ENCODE measurements around the gene KLRC3. TPM values are rescaled to one million over a fixed set of nuclear protein-coding genes. Genes with fewer than 3 reads are reported as not detected.
A peak's percentile ranks its signal among the peaks of the same experiment; 100 is the strongest.
"Not testable (repeated sequence)": the region's sequence is repeated elsewhere in the genome, so short reads cannot be mapped to it uniquely, and the experiment has no call there.

The KLRC3 gene
- total RNA-seq, 6 experiments from 2014 or later: not detected

- H3K9me3 Mint-ChIP-seq; H3K27me3 Mint-ChIP-seq (ENCODE audit: insufficient read depth); H3K36me3 Mint-ChIP-seq (ENCODE audit: low read depth); H3K27ac Mint-ChIP-seq; H3K4me3 Mint-ChIP-seq; H3K4me1 Mint-ChIP-seq (ENCODE audit: low read depth): not testable (repeated sequence)
- DNase-seq: peak; percentile 19
These were observed 1.8 kb upstream of the KLRC3 start for GRCh38 chr12:10422159-10422558.

- Mint-ChIP-seq H3K27me3 (ENCODE audit: insufficient read depth) (peaks cover 4% of the 10 kb centered on the region; the same call in 1 of the 2 replicates), H3K9me3 (no peaks in the 10 kb centered on the region), H3K36me3 (ENCODE audit: low read depth) (no peaks in the 10 kb centered on the region), H3K27ac (no peak within 1 kb of the TSS), H3K4me3 (no peak within 1 kb of the TSS), H3K4me1 (ENCODE audit: low read depth) (no peaks in the 10 kb centered on the region)
- no peak for TF ChIP-seq CTCF (IDR thresholded peaks at IDR 0.05)
- no peak for DNase-seq
These were observed 11.0 kb downstream of the KLRC3 start, which contains the start of gene KLRC4 for GRCh38 chr12:10409392-10409791. Gene KLRC4 (minus strand): TSS chr12:10409757. CDS start chr12:10409575, 182 bp downstream.

- Mint-ChIP-seq H3K27ac (no peak overlapping the region), H3K4me3 (no peak overlapping the region), H3K4me1 (ENCODE audit: low read depth) (no peaks in the 10 kb centered on the region), H3K36me3 (ENCODE audit: low read depth) (no peaks in the 10 kb centered on the region), H3K27me3 (ENCODE audit: insufficient read depth) (peaks cover 4% of the 10 kb centered on the region; the same call in 1 of the 2 replicates), H3K9me3 (no peaks in the 10 kb centered on the region)
- DNase-seq: no peak
- TF ChIP-seq CTCF (IDR thresholded peaks at IDR 0.05): no peak
These were observed 11.6 kb downstream of the KLRC3 start for GRCh38 chr12:10408842-10409241.

GRCh38 chr12:10406725-10407124 lies 13.7 kb downstream of the KLRC3 start:
- no peak for TF ChIP-seq CTCF (IDR thresholded peaks at IDR 0.05)
- H3K36me3 Mint-ChIP-seq (ENCODE audit: low read depth): no peaks in the 10 kb centered on the region
- H3K4me3 Mint-ChIP-seq: no peak overlapping the region

GRCh38 chr12:10405294-10405693 lies 15.1 kb downstream of the KLRC3 start:
- Mint-ChIP-seq H3K4me3 (no peak overlapping the region), H3K9me3 (no peaks in the 10 kb centered on the region), H3K36me3 (ENCODE audit: low read depth) (no peaks in the 10 kb centered on the region), H3K4me1 (ENCODE audit: low read depth) (no peaks in the 10 kb centered on the region), H3K27me3 (ENCODE audit: insufficient read depth) (peaks cover 4% of the 10 kb centered on the region; the same call in 1 of the 2 replicates), H3K27ac (no peak overlapping the region)
- no peak for TF ChIP-seq CTCF (IDR thresholded peaks at IDR 0.05)
- DNase-seq: no peak

More at GRCh38 chr12:10406725-10407124, 13.7 kb downstream of the KLRC3 start:
- H3K9me3 Mint-ChIP-seq: no peaks in the 10 kb centered on the region
- H3K27me3 Mint-ChIP-seq (ENCODE audit: insufficient read depth): peaks cover 4% of the 10 kb centered on the region; the same call in 1 of the 2 replicates
- no peaks in the 10 kb centered on the region for H3K4me1 Mint-ChIP-seq (ENCODE audit: low read depth)
- DNase-seq: no peak
- no peak overlapping the region for H3K27ac Mint-ChIP-seq

- Mint-ChIP-seq H3K27ac (no peak overlapping the region), H3K4me1 (ENCODE audit: low read depth) (no peaks in the 10 kb centered on the region), H3K27me3 (ENCODE audit: insufficient read depth) (peaks cover 4% of the 10 kb centered on the region; the same call in 1 of the 2 replicates), H3K9me3 (no peaks in the 10 kb centered on the region), H3K4me3 (no peak overlapping the region), H3K36me3 (ENCODE audit: low read depth) (no peaks in the 10 kb centered on the region)
- no peak for DNase-seq
- TF ChIP-seq CTCF (IDR thresholded peaks at IDR 0.05): no peak
These were observed 15.6 kb downstream of the KLRC3 start for GRCh38 chr12:10404798-10405197.
